Left colon (tissue), 2 donors: ENCODE data around the gene GEMIN7. TPM values are rescaled to one million over a fixed set of nuclear protein-coding genes. Genes with fewer than 3 reads are reported as not detected.
A peak's percentile ranks its signal among the peaks of the same experiment; 100 is the strongest.

ENCODE experiments used
- ATAC-seq: fragments of 200-7000 bp; cut with Tn5 transposase; one replicate; pipeline ENCODE4 v1.9.1; 2020; ENCODE audit warnings: mild to moderate bottlenecking, moderate library complexity
- DNase-seq, 2 donors: peaks; one replicate each; pipeline ENCODE4 v3.0.0-alpha.2; 2020
- intact Hi-C, 2 donors: fragments of 100-400 bp; cut with DNase I in 1 of 2; cut with micrococcal nuclease in 1 of 2; formaldehyde crosslinking; loops; one replicate each; pipeline versions ENCODE4 v1.11.2 to v1.14.0; 2022; cut with DNase I, micrococcal nuclease
- total RNA-seq, 2 donors: library from RNA; stranded (reverse); fragmentation: NEBNext Ultra II Directional; extraction: Animal tissue kit (Norgen Biotek cat#: 25700); gene quantifications; one replicate each; pipeline ENCODE4 v1.2.1, GENCODE V29; 2021
- donor health status: DM: no; HTN: no; CAD: no.
- donor health status: DM: yes; HTN: yes; CAD: no.

The GEMIN7 gene
- total RNA-seq, 2 donors from 2014 or later, result 18.1 to 22.8 TPM

GRCh38 chr19:45058622-45059159 is 20.4 kb upstream of the GEMIN7 start:
- intact Hi-C loops, result no loop called here
- DNase-seq (no peak), ATAC-seq (no peak)

- peak; percentile 81 for ATAC-seq
- peak; percentile 68 to 89 for DNase-seq
- intact Hi-C loops, result no loop called here
Measured at GRCh38 chr19:45059258-45059965, 19.6 kb upstream of the GEMIN7 start.

- DNase-seq (no peak), ATAC-seq (no peak)
- intact Hi-C loops, result no loop called here
Measured at GRCh38 chr19:45061965-45062364, 17.1 kb upstream of the GEMIN7 start.

GRCh38 chr19:45063851-45064801 is 14.9 kb upstream of the GEMIN7 start:
- ATAC-seq (no peak), DNase-seq (no peak)
- intact Hi-C loops, result no loop called here

GRCh38 chr19:45066921-45067661 is 12.0 kb upstream of the GEMIN7 start:
- no peak for DNase-seq
- no peak for ATAC-seq
- intact Hi-C loops, result no loop called here

- DNase-seq (no peak), ATAC-seq (no peak)
- intact Hi-C loops, result no loop called here
Measured at GRCh38 chr19:45068041-45068440, 11.0 kb upstream of the GEMIN7 start.

- DNase-seq, result peak in 1 of 2 donors; percentile 69
- ATAC-seq, result peak; percentile 89
- intact Hi-C loops, result no loop called here
Measured at GRCh38 chr19:45069056-45069455, 10.0 kb upstream of the GEMIN7 start.

GRCh38 chr19:45070214-45070613 is 8.8 kb upstream of the GEMIN7 start:
- intact Hi-C loops, result no loop called here
- ATAC-seq, result no peak
- no peak for DNase-seq

GRCh38 chr19:45070861-45071544 is 8.1 kb upstream of the GEMIN7 start:
- no peak for DNase-seq

GRCh38 chr19:45071545-45071938 is 7.5 kb upstream of the GEMIN7 start:
- ATAC-seq, result no peak
- no peak for DNase-seq
- intact Hi-C loops, result no loop called here

More at GRCh38 chr19:45070861-45071544, 8.1 kb upstream of the GEMIN7 start:
- intact Hi-C loops, result no loop called here
- ATAC-seq, result no peak

- no peak for ATAC-seq
- DNase-seq, result no peak
- intact Hi-C loops, result no loop called here
Measured at GRCh38 chr19:45071969-45072790, 6.9 kb upstream of the GEMIN7 start.

- ATAC-seq (no peak), DNase-seq (no peak)
- intact Hi-C loops, result no loop called here
Measured at GRCh38 chr19:45074744-45075300, 4.2 kb upstream of the GEMIN7 start.

- intact Hi-C loops, result no loop called here
- DNase-seq (peak; percentile 89 to 95), ATAC-seq (peak; percentile 69)
Measured at GRCh38 chr19:45075301-45076028, 3.6 kb upstream of the GEMIN7 start.

- ATAC-seq (peak; percentile 69), DNase-seq (peak; percentile 88 to 91)
- intact Hi-C loops, result no loop called here
Measured at GRCh38 chr19:45076029-45076850, 2.8 kb upstream of the GEMIN7 start, which contains the start of gene ZNF296. Gene ZNF296, minus strand, starts transcription at chr19:45076478. Its CDS starts 105 bp downstream, at chr19:45076373.

- intact Hi-C loops, result no loop called here
- DNase-seq (peak; percentile 55 to 63), ATAC-seq (peak; percentile 40)
Measured at GRCh38 chr19:45076851-45077730, 2.0 kb upstream of the GEMIN7 start.
